ENCODE measurements around the gene SP2. TPM values are rescaled to one million over a fixed set of nuclear protein-coding genes. Genes with fewer than 3 reads are reported as not detected.

Gene SP2
- total and polyA plus RNA-seq, 2 of the 13 experiments (the other 11 are each of a cell fraction or from before 2014, with no cell fraction given): 1.4 to 4.8 TPM

- WGBS (ENCODE audit: low lambda C conversion rate): 27% methylated on average over 12 of the region's 16 CpGs
- no TSS peak for BruUV-seq (replicated peaks)
- Histone ChIP-seq H3K9me3 (ENCODE audit: low read length) (no peaks in the 10 kb centered on the region), H4K20me1 (ENCODE audit: insufficient read depth, low read length) (no peaks in the 10 kb centered on the region), H3K9ac (ENCODE audit: insufficient read depth, low read depth, low read length) (peak within 1 kb of the TSS; percentile 25; the same call in 1 of the 2 replicates), H3K36me3 (replicated peaks in 1 of 2; ENCODE audit: control insufficient read depth in 1 of 2, insufficient read depth in 2 of 2, low read length in 2 of 2) (no peaks in the 10 kb centered on the region), H3K4me2 (ENCODE audit: low read depth, low read length) (peak within 1 kb of the TSS; percentile 81), H3K27ac (ENCODE audit: extremely low read length, insufficient read depth, low read length) (no peak within 1 kb of the TSS), H3K4me3 (replicated peaks in 1 of 3; ENCODE audit: insufficient read depth in 1 of 3, low read depth in 2 of 3, low read length in 3 of 3) (peak within 1 kb of the TSS; percentile 33 to 61 (median 38)), H3K79me2 (ENCODE audit: insufficient read depth, low read length) (no peaks in the 10 kb centered on the region), H3K27me3 (ENCODE audit: control insufficient read depth in 1 of 2, insufficient read depth in 2 of 2, low read length in 2 of 2) (peaks cover 0 to 2% of the 10 kb centered on the region in 2 experiments; a peak in 4 of 5 replicates), H3K4me1 (ENCODE audit: insufficient read depth, low read length) (peaks cover 63% of the 10 kb centered on the region), H2AFZ (ENCODE audit: low read length) (no peak within 1 kb of the TSS)
- intact Hi-C loops (cut with micrococcal nuclease; ENCODE audit: unreplicated experiment): loop anchor here (2.0 kb wide), 1 partner anchor 13 kb away; the partner anchor contains the start of gene CDK5RAP3
- ATAC-seq (peak; percentile 53), FAIRE-seq (no peak), DNase-seq (ENCODE audit: low spot score) (no peak)
- ChIA-PET POLR2A (interaction anchor here (0.6 to 15.1 kb wide), 8 partner anchors 9 to 91 kb away, joined by 3 to 267 read pairs (median 14); partner anchors contain the start of genes CDK5RAP3, NFE2L1, PNPO and SP2), CTCF (ENCODE audit: low intra/inter-chr PET ratio, low total read pairs) (no interaction called here)
- in situ Hi-C loops (cut with HindIII; ENCODE audit: extremely low pct_ligation_motif_present, low pct_unique_long_range_greater_than_20kb): no loop called here
- no peak for TF ChIP-seq ZNF33B (CRISPR knock-in tag; IDR thresholded peaks at IDR 0.05)
- TF ChIP-seq ZNF543 (CRISPR knock-in tag; IDR thresholded peaks at IDR 0.05): no peak
- peak; percentile 96 for TF ChIP-seq ZEB1 (IDR thresholded peaks at IDR 0.05; ENCODE audit: insufficient replicate concordance, low read depth)
- TF ChIP-seq, protein P1, sequence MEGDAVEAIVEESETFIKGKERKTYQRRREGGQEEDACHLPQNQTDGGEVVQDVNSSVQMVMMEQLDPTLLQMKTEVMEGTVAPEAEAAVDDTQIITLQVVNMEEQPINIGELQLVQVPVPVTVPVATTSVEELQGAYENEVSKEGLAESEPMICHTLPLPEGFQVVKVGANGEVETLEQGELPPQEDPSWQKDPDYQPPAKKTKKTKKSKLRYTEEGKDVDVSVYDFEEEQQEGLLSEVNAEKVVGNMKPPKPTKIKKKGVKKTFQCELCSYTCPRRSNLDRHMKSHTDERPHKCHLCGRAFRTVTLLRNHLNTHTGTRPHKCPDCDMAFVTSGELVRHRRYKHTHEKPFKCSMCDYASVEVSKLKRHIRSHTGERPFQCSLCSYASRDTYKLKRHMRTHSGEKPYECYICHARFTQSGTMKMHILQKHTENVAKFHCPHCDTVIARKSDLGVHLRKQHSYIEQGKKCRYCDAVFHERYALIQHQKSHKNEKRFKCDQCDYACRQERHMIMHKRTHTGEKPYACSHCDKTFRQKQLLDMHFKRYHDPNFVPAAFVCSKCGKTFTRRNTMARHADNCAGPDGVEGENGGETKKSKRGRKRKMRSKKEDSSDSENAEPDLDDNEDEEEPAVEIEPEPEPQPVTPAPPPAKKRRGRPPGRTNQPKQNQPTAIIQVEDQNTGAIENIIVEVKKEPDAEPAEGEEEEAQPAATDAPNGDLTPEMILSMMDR (CRISPR knock-in tag; IDR thresholded peaks at IDR 0.05): no peak
- peak; percentile 1; the same call in 1 of the 2 replicates for TF ChIP-seq ZNF263 (CRISPR knock-in tag; IDR thresholded peaks at IDR 0.05)
- 0 out of 2 replicates have a peak, but pooled peaks have one; percentile 60 for TF ChIP-seq HNRNPL (IDR thresholded peaks at IDR 0.05; ENCODE audit: low read depth, low read length)
- TF ChIP-seq NFYB (CRISPR knock-in tag; IDR thresholded peaks at IDR 0.05): 0 out of 2 replicates have a peak, but pooled peaks have one; percentile 13
- no peak for TF ChIP-seq CCAR2 (optimal IDR thresholded peaks at IDR 0.05; ENCODE audit: low read depth, low read length)
- no peak for TF ChIP-seq ZNF589 (CRISPR knock-in tag; conservative IDR thresholded peaks at IDR 0.05)
- TF ChIP-seq MTF2 (CRISPR knock-in tag; IDR thresholded peaks at IDR 0.05; ENCODE audit: borderline replicate concordance): 0 out of 2 replicates have a peak, but pooled peaks have one; percentile 72
- TF ChIP-seq FOXA3 (CRISPR knock-in tag; IDR thresholded peaks at IDR 0.05): 0 out of 2 replicates have a peak, but pooled peaks have one; percentile 20
- peak; percentile 60; the same call in 1 of the 2 replicates for TF ChIP-seq ZNF652 (CRISPR knock-in tag; IDR thresholded peaks at IDR 0.05; ENCODE audit: borderline replicate concordance, low read depth)
- TF ChIP-seq, protein P2, sequence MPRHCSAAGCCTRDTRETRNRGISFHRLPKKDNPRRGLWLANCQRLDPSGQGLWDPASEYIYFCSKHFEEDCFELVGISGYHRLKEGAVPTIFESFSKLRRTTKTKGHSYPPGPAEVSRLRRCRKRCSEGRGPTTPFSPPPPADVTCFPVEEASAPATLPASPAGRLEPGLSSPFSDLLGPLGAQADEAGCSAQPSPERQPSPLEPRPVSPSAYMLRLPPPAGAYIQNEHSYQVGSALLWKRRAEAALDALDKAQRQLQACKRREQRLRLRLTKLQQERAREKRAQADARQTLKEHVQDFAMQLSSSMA (CRISPR knock-in tag; IDR thresholded peaks at IDR 0.05): peak; percentile 52; the same call in 1 of the 2 replicates
- TF ChIP-seq MIXL1 (CRISPR knock-in tag; IDR thresholded peaks at IDR 0.05): no peak
- TF ChIP-seq ZBTB39 (CRISPR knock-in tag; IDR thresholded peaks at IDR 0.05): peak; percentile 47; the same call in 1 of the 2 replicates
- TF ChIP-seq THRA (CRISPR knock-in tag; IDR thresholded peaks at IDR 0.05; ENCODE audit: borderline replicate concordance): no peak
Measured at GRCh38 chr17:47957591-47958490, 61.8 kb downstream of the SP2 start, which contains the start of gene PRR15L. Gene PRR15L, minus strand, starts transcription at chr17:47957883. Its CDS starts 4,649 bp downstream, at chr17:47953234.

All from HepG2 (cell line).